ENCODE measurements around the gene SHQ1.

Gene SHQ1

DNA sequence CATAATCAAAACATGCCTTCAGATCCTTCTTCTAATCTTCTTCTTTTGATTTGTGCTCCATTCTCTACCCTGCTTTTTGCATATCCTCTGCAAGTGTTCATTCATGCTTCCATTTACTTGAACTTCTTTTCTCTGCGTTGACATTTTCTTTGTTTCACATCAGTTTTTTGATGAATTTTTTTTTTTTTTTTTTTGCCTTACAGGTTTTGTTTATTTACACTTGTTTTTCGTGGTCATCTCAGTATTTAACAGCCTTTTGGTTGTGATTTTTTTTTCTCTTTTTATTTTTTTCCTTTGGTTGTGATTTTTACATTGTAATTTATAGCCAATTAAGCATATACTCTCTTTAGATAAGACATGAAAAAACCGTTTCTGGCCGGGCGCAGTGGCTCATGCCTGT, 11.8 kb upstream of the SHQ1 start:
- H3K27me3 Mint-ChIP-seq (ENCODE audit: low read depth), result peaks cover 8% of the 10 kb centered on the region

GRCh38 chr3:72855001-72855400, 6.8 kb upstream of the SHQ1 start:
- no peak overlapping the region for H3K27ac Mint-ChIP-seq
- no peak overlapping the region for H3K4me3 Mint-ChIP-seq
- H3K27me3 Mint-ChIP-seq (ENCODE audit: low read depth), result peaks cover 4% of the 10 kb centered on the region
- H3K4me1 Mint-ChIP-seq, result peaks cover 15% of the 10 kb centered on the region
- H3K36me3 Mint-ChIP-seq (ENCODE audit: low read depth), result no peaks in the 10 kb centered on the region
- TF ChIP-seq, protein P1, sequence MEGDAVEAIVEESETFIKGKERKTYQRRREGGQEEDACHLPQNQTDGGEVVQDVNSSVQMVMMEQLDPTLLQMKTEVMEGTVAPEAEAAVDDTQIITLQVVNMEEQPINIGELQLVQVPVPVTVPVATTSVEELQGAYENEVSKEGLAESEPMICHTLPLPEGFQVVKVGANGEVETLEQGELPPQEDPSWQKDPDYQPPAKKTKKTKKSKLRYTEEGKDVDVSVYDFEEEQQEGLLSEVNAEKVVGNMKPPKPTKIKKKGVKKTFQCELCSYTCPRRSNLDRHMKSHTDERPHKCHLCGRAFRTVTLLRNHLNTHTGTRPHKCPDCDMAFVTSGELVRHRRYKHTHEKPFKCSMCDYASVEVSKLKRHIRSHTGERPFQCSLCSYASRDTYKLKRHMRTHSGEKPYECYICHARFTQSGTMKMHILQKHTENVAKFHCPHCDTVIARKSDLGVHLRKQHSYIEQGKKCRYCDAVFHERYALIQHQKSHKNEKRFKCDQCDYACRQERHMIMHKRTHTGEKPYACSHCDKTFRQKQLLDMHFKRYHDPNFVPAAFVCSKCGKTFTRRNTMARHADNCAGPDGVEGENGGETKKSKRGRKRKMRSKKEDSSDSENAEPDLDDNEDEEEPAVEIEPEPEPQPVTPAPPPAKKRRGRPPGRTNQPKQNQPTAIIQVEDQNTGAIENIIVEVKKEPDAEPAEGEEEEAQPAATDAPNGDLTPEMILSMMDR (IDR thresholded peaks at IDR 0.05; ENCODE audit: unreplicated experiment in 3 of 3), result no peak
- H3K9me3 Mint-ChIP-seq, result no peaks in the 10 kb centered on the region

More for the DNA sequence above, 11.8 kb upstream of the SHQ1 start:
- H3K36me3 Mint-ChIP-seq (ENCODE audit: low read depth), result no peaks in the 10 kb centered on the region
- H3K4me1 Mint-ChIP-seq, result peaks cover 4% of the 10 kb centered on the region
- TF ChIP-seq, protein P1 (IDR thresholded peaks at IDR 0.05; ENCODE audit: unreplicated experiment in 3 of 3), result no peak
- H3K4me3 Mint-ChIP-seq, result no peak overlapping the region
- H3K27ac Mint-ChIP-seq, result no peak overlapping the region
- H3K9me3 Mint-ChIP-seq, result no peaks in the 10 kb centered on the region

DNA sequence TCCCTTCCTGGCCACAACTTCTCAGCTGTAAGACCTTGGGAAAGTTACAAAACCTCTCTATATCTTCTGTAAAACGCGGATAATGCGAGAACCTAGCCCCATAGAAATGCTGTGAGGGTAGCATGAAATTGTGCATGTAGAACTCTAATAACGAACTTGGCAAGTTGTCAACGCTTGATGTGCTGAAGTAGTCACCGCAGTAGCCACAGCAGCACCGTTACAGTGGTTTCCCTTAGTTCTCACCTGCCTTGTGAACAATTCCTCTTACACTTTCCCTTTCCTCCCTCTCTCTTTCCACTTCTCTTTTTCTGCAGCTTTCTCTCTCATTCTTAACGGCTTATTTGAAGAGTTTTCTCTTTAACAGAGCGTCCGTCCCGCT, 447 bp upstream of the SHQ1 start:
- peaks cover 8% of the 10 kb centered on the region for H3K36me3 Mint-ChIP-seq (ENCODE audit: low read depth)
- H3K4me3 Mint-ChIP-seq, result peak overlapping the region; percentile 93 to 97 (median 94)
- no peaks in the 10 kb centered on the region for H3K9me3 Mint-ChIP-seq
- TF ChIP-seq, protein P1 (IDR thresholded peaks at IDR 0.05; ENCODE audit: unreplicated experiment in 3 of 3), result no peak
- peak overlapping the region in 1 of 3 experiments; percentile 52 for H3K27ac Mint-ChIP-seq
- H3K4me1 Mint-ChIP-seq, result peaks cover 50% of the 10 kb centered on the region
- peaks cover 12% of the 10 kb centered on the region for H3K27me3 Mint-ChIP-seq (ENCODE audit: low read depth)

DNA sequence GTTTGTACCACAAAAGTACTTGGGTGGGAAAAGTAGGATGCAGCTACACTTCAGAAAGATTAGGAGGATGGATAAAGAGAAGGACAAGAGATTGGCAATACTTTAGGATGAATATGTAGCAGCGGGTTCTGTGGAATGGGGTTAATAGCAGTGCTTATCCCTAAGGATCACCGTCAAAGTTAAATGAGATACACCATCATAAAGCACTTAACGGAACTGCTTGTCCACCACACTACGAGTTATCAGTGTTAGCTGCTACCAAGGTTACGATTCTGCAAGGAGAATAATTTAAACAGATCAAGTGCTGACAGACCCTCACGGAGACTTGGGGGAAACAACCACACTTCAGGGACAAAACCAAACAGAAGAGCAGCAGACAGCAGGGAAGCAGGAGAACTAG, 963 bp downstream of the SHQ1 start:
- Mint-ChIP-seq H3K36me3 (ENCODE audit: low read depth) (peaks cover 15% of the 10 kb centered on the region), H3K9me3 (no peaks in the 10 kb centered on the region), H3K27ac (peak overlapping the region; percentile 1 to 52 (median 42)), H3K4me3 (peak overlapping the region; percentile 93 to 97 (median 94)), H3K4me1 (peaks cover 50% of the 10 kb centered on the region), H3K27me3 (ENCODE audit: low read depth) (peaks cover 12% of the 10 kb centered on the region)
- TF ChIP-seq, protein P1 (IDR thresholded peaks at IDR 0.05; ENCODE audit: unreplicated experiment in 3 of 3), result no peak

- Mint-ChIP-seq H3K4me1 (peaks cover 46% of the 10 kb centered on the region), H3K9me3 (no peaks in the 10 kb centered on the region), H3K36me3 (ENCODE audit: low read depth) (peaks cover 26% of the 10 kb centered on the region), H3K27me3 (ENCODE audit: low read depth) (peaks cover 12% of the 10 kb centered on the region), H3K27ac (peak overlapping the region; percentile 17 to 71 (median 56)), H3K4me3 (peak overlapping the region; percentile 93 to 97 (median 94))
- TF ChIP-seq, protein P1 (IDR thresholded peaks at IDR 0.05; ENCODE audit: unreplicated experiment in 3 of 3), result no peak
These were observed 2.1 kb downstream of the SHQ1 start for GRCh38 chr3:72846166-72846565.

- TF ChIP-seq, protein P1 (IDR thresholded peaks at IDR 0.05; ENCODE audit: unreplicated experiment in 3 of 3), result no peak
- Mint-ChIP-seq H3K36me3 (ENCODE audit: low read depth) (peaks cover 36% of the 10 kb centered on the region), H3K4me1 (peaks cover 42% of the 10 kb centered on the region)
These were observed 3.7 kb downstream of the SHQ1 start for GRCh38 chr3:72844436-72844993.

More at GRCh38 chr3:72844436-72844993, 3.7 kb downstream of the SHQ1 start:
- Mint-ChIP-seq H3K4me3 (no peak overlapping the region), H3K27ac (no peak overlapping the region), H3K9me3 (no peaks in the 10 kb centered on the region), H3K27me3 (ENCODE audit: low read depth) (peaks cover 12% of the 10 kb centered on the region)
